HG02885 (cell line): ENCODE measurements around the gene LRRC28.

Experiments used
- ATAC-seq: cut with Tn5 transposase; IDR thresholded peaks from one replicate; pipeline ENCODE4 v1.9.1; 2021; ENCODE audit warnings: mild to moderate bottlenecking; ENCODE audit not compliant: unreplicated experiment, poor library complexity

Gene LRRC28

GRCh38 chr15:99430881-99431401, 179.7 kb downstream of the LRRC28 start:
- ATAC-seq: no peak

DNA sequence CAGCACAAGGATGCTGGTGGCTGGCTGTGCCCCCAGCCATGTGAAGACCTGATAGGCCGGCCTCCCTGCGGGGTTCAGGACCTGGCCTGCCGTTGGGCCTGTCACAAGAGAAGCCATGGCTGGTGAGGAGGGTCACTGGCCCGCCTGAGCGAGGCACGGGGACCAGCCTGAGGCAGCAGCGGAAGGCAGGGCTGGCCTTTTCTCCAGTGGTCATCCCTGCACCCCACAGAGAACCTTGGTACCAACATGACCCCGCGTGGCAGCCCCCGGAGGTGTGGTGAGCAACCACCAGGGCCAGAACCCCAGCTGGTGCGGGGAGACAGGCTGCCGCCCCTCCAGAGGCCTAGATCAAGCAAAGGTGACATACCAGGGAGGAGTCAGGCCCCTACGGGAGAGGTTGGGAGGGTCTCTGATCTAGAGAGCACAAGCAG, 180.4 kb downstream of the LRRC28 start:
- no peak for ATAC-seq

- no peak for ATAC-seq
These were observed 181.2 kb downstream of the LRRC28 start for GRCh38 chr15:99432271-99433025.

GRCh38 chr15:99433026-99433756, 181.9 kb downstream of the LRRC28 start:
- no peak for ATAC-seq

DNA sequence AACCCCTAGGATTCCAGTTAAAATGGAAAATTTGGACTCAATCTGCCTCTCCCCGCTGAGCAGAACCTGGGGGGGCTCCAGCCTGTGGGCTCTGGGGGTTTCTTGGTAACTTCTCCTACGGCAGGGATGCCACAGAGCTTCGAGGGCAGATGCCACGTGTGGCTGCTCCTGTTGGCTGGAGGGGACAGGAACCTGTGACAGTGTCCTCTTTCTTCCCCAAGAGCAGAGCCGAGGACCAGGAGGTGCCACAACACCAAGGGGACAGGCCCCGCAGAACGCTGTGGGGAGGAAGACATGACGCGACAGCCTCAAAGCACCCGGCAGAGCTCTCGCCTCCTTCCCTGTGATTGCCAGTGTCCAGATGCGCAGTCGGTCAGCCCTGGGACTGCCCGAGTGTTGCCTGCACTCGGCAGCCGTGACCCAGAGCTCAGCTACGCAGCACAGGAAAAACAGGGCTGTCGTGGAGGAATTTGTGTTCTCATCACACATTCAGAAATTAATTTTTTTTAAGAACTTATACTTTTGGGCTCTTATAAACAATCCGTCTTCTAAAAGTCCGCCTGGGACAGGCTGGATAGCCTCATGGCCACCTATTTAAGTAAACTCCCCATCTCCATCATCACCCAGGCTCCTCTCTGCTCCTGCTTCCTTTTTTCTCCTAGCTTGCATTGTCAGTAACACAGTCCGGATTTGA, 182.6 kb downstream of the LRRC28 start:
- ATAC-seq: no peak

DNA sequence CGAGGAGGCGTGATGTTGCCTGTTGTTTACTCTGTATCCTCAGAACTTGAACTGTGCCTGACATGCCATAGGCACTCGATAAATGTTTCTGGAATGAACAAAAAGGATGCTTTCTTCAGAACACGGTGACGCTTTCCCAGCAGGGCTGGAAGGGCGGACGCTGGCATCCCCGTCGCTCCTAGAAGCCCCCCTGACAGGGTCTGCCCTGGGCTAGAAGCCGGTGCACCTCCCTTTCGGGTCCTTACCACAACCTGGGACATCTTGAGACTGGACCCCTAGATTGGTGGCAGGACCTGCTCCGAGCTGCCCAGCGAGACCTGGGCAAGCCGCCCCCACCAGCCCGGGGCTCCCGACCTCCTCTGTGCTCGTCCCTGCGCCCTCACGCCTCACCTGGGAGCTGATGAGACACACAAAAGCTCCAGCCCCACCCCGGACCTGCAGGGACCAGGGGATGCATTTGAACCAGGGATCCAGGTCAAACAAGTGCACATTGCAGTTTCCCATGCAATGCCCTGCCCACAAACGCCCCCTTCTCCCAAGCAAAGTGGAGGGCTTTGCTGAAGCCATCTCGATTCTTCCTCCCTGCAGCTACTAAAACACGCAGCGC, 183.3 kb downstream of the LRRC28 start:
- ATAC-seq: no peak

DNA sequence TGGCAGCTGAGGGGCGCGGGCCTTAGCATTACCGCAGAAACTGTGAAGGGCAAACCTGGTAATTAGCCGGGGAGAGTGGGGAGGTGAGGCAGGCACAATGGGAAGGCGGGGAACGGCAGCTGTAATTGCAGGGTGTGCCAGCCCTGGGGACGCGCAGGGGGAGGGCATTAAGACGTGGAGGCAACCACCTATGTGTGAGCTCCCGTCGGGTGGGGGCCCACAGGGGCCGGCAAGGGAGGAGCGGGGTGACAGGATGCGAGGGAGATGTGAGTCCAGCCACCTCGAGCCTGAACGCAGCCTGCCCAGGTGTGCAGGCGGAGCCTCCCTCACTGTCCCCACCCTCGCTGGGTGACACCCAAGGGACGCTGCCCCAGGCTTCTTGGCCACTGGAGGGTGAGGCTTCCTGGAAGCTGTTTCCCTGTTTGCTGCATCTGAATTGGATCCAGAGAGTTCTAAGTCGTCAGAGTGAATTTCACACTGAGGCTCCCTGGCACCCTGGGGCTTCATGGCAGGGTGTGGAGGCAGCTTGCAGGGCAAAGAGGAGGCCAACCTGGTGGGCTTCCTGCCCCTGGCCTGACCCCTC, 183.9 kb downstream of the LRRC28 start:
- no peak for ATAC-seq

- ATAC-seq: no peak
These were observed 184.7 kb downstream of the LRRC28 start for GRCh38 chr15:99435877-99436541.

DNA sequence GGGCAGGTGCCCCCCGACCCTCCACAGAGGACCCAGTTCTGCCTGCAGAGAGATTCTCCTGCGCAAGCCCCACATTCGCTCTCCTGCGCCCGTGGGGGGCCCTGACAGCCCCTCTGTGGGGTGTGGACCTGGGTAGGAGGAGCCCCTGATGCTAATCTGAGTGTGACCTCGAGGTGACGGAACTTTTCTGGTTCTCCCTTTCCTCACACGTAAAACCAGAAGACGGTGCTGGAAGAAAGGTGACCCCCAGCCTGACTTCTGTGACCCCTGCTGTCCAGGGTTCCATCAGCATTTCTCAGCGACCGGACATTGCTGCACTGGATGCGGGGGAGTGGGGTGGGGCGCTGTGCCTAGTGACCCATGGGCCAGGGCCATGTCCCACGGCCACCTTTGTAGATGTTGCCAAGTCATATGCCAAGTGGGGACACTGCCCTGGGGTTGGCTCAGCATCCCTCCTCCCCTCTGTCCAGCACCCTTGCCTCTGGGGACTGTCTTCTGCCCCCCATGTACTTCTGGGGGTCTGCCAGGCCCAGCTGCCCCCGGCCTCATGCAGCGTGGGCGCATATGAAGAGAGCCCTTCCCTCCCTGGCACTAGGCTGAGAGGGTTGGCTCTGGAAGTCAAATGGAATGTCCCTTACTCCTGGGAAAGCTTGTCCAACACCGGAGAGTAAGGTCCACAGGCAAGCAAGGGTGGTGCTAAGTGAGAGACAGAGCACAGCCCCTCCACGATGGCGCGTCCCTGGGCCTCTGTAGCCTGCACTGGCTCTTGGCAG, 185.4 kb downstream of the LRRC28 start:
- ATAC-seq: no peak

DNA sequence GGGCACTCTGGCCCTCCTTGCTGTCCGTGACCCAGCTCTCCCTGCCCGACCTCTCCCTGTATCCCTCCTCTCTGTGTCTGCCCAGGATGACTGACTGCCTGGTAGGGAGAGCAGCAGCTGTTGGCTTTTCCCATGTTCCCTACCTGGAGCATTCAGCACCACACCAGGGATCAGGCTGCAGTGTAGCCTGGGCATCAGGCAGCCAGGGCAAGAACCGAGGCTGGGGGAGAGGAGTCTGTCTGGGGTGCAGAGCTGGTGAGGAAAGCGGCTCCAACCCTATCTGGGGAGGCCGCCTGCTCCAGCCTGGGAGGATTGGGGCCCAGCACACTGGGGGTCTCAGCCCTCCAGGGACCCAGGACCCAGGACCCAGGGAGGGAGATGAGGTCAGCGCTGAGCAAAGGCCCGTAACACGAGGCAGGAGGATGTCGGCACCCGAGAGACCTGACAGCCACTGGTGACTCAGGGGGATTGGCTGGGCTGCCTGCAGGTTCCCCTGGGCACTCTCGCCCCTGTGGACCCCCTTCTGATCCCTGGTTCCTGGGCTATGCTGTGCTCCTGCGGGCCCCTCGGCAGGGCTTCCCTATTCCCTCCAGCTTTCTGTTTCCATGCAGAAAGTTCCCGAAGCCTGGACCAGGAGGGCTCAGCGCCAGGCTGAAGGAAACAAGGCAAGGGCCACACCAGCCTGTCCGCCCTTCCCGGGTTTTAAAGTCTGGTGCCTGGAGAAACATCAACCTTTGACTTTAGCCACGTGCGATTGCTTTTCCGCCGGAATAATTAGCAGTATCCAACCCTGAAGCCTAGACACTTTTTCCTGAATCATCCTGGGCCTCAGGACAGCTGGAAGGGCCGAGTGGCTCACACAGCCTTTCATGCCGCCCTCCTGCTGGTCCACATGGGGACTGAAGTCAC, 186.3 kb downstream of the LRRC28 start:
- ATAC-seq: no peak

DNA sequence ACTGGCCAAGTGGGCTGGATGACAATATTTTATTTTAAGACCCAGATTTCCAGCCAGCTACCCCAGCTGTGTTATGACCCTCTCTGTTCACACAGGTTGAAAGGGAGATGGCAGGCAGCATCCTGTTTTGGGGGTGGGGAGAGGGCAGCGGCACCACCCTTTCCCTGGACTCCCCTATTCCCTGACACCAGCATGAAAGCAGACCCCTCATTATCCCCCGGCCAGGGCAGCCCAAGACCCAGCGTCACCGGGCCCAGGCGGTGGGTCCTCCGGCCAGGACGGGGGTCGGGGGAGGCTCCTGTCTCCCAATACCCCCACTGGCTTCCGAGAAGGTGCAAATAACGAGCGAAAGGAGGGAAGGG, 186.9 kb downstream of the LRRC28 start:
- no peak for ATAC-seq

DNA sequence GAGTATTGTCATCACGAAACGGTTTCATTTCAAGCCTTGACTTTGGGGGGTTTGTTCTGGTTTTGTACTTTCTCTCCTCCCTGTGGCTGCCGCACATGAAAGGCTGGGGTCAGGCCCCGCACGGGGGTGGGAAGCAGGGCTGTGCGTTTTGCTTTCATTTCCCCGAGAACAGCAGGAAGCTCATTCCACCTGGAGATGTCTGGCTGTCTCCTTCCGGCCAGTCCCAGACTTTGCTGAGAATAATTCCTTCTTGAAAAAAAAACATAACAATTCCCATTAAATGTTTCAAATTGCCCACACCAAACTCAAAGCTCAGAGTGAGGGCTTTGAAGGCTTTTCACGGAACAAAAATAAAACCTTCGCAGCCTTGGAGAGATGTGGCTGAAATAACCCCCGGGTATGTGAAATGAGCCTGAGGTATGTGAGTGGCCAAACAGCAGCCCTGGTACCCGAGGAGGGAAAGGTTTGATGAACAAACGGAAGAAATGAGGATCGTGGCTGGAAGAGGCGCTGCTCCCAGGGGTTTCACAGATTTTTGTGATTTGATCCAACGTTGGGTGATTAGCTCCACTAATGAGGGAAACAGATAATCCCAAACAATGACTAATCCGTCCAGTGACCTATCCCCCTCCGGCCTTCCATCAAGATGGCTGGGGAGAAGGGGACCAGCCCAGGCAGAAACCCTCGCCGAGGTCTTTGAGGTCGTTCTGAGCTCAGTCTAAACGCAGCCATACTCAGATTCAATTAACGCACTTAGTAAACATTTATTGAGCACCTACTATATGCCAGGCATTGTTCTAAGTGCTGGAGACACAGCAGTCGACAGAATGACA, 187.6 kb downstream of the LRRC28 start:
- no peak for ATAC-seq

DNA sequence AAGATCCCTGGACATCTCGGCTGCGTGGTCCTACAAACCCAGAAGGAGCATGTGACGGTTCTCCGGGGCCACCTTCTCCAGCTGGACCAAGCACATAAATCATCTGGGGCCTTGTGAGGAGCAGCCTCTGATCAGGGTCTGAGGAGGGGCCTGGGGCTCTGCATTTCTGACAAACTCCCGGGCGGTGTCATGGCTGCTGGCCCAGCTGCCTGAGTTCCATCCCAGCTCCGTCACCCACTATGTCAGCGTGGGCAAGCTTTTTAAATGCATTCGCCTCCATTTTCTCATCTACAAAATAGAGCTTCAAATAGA, 188.2 kb downstream of the LRRC28 start:
- ATAC-seq: no peak

DNA sequence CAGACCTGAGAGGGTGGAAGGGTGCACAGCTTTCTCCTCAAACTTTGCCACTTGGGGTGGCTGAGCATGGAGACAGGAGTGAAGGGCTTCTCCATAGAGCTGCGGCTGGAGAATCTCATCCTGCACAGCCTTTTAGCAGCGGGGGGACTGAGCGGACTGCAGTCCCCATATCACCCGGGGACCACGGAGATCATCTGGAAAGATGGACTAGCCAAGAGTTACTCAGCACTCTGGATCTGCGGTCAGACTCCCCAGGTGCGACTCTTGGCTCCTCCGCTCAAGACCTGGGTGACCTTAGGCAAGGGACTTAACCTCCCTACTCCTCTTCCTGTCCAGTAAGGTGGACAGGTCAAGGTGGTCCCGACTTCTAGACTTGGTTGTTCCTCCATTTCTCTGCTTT, 188.7 kb downstream of the LRRC28 start:
- ATAC-seq: no peak
